ENCODE results near the gene PEAK1.

Gene PEAK1

DNA sequence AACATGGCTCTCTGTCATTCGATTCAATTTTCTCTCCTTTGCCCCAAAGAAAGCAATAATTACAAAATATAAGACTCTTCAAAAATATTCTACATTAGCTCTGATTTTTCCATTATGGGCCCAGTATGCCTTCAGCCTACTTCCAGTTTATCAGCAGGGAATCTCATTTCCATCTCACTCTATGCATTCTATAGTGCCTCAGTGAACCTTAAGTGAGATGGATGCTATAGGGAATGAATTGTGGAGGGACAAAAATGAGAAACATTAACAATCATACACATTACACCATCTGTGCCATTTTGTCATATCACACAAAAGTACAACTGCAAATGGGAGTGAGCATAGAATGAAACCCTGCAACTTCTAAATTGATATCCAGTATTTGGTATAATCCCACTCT, 298.3 kb downstream of the PEAK1 start:
- Histone ChIP-seq H3K4me3 (replicated peaks; ENCODE audit: low read depth, low read length) (no peak overlapping the region), H3K36me3 (ENCODE audit: control insufficient read depth, insufficient read depth, low read length) (no peaks in the 10 kb centered on the region), H3K27me3 (replicated peaks; ENCODE audit: control insufficient read depth, insufficient read depth, low read length) (no peaks in the 10 kb centered on the region)
- TF ChIP-seq, protein P1, sequence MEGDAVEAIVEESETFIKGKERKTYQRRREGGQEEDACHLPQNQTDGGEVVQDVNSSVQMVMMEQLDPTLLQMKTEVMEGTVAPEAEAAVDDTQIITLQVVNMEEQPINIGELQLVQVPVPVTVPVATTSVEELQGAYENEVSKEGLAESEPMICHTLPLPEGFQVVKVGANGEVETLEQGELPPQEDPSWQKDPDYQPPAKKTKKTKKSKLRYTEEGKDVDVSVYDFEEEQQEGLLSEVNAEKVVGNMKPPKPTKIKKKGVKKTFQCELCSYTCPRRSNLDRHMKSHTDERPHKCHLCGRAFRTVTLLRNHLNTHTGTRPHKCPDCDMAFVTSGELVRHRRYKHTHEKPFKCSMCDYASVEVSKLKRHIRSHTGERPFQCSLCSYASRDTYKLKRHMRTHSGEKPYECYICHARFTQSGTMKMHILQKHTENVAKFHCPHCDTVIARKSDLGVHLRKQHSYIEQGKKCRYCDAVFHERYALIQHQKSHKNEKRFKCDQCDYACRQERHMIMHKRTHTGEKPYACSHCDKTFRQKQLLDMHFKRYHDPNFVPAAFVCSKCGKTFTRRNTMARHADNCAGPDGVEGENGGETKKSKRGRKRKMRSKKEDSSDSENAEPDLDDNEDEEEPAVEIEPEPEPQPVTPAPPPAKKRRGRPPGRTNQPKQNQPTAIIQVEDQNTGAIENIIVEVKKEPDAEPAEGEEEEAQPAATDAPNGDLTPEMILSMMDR (IDR thresholded peaks at IDR 0.05; ENCODE audit: insufficient read depth, low read length, poor library complexity, severe bottlenecking), result no peak
- DNase-seq (ENCODE audit: extremely low read depth, insufficient read length), result no peak

GRCh38 chr15:77120576-77120975, 299.3 kb downstream of the PEAK1 start:
- no peak for DNase-seq (ENCODE audit: extremely low read depth, insufficient read length)
- H3K27me3 ChIP-seq (replicated peaks; ENCODE audit: control insufficient read depth, insufficient read depth, low read length), result no peaks in the 10 kb centered on the region
- H3K36me3 ChIP-seq (ENCODE audit: control insufficient read depth, insufficient read depth, low read length), result no peaks in the 10 kb centered on the region
- H3K4me3 ChIP-seq (replicated peaks; ENCODE audit: low read depth, low read length), result no peak overlapping the region
- TF ChIP-seq, protein P1 (IDR thresholded peaks at IDR 0.05; ENCODE audit: insufficient read depth, low read length, poor library complexity, severe bottlenecking), result no peak

DNA sequence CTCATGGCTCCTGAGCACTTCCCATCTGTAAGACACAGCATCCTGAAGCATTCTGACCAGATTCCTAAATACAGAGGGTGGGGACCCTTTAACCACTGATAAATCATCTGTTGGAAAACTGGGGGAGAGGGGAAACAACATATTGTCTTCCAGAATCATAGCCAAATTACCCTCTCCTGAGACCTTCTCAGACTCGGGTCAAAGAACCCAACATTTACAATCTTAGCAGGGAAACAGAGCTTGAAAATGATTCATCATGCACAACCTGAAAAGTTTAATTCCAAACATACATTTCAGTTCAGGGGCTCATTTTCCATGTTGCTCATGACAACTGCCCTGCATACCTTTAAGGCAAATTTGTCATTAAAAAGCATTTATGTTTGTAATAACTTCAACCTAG, 300.5 kb downstream of the PEAK1 start:
- TF ChIP-seq, protein P1 (IDR thresholded peaks at IDR 0.05; ENCODE audit: insufficient read depth, low read length, poor library complexity, severe bottlenecking), result no peak
- Histone ChIP-seq H3K4me3 (replicated peaks; ENCODE audit: low read depth, low read length) (no peak overlapping the region), H3K27me3 (replicated peaks; ENCODE audit: control insufficient read depth, insufficient read depth, low read length) (no peaks in the 10 kb centered on the region), H3K36me3 (ENCODE audit: control insufficient read depth, insufficient read depth, low read length) (no peaks in the 10 kb centered on the region)
- DNase-seq (ENCODE audit: extremely low read depth, insufficient read length), result no peak

DNA sequence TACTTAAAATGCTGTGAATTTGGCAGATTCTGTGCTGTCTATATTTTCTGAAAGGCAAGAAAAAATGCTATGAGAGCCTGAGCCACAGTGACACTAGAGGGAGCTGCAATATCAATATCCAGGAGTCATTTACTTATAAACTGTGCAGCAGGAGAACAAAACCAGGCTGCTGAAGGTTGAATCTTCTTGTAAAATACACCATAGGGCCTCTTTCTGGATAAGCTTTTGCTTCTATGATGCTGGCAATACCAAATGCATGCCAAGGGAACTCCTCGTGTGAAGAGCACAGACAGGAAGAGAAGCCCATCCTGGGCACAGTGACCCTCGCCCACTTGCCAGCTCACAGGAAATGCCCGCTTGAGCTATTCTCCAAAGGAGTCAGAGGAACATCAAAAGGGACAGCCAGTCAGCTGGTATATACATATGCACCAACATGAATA, 301.0 kb downstream of the PEAK1 start:
- peak; percentile 15 for DNase-seq (ENCODE audit: extremely low read depth, insufficient read length)
- H3K4me3 ChIP-seq (replicated peaks; ENCODE audit: low read depth, low read length), result no peak overlapping the region
- H3K36me3 ChIP-seq (ENCODE audit: control insufficient read depth, insufficient read depth, low read length), result no peaks in the 10 kb centered on the region
- TF ChIP-seq, protein P1 (IDR thresholded peaks at IDR 0.05; ENCODE audit: insufficient read depth, low read length, poor library complexity, severe bottlenecking), result peak; percentile 78
- H3K27me3 ChIP-seq (replicated peaks; ENCODE audit: control insufficient read depth, insufficient read depth, low read length), result no peaks in the 10 kb centered on the region

DNA sequence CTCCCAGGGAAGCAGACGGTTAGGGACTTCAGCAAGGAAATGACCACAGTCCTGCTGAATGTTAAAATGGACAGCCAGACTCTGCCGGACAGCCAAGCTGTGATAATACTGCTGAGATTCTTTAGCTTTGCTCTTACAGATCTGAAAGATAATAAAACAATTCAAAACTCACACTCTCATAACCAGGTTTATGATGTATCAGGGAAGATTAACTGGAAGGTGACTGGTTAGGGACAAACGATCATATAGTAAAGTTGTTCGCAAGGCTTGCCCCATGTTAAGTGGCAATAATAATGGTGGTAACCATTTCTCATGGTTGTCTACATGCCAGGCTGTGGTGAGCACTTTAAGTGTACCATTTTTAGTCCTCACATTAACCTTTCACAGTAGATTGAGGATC, 304.7 kb downstream of the PEAK1 start:
- Histone ChIP-seq H3K36me3 (ENCODE audit: control insufficient read depth, insufficient read depth, low read length) (no peaks in the 10 kb centered on the region; the same call in 1 of the 2 replicates), H3K27me3 (replicated peaks; ENCODE audit: control insufficient read depth, insufficient read depth, low read length) (no peaks in the 10 kb centered on the region), H3K4me3 (replicated peaks; ENCODE audit: low read depth, low read length) (no peak overlapping the region)
- TF ChIP-seq, protein P1 (IDR thresholded peaks at IDR 0.05; ENCODE audit: insufficient read depth, low read length, poor library complexity, severe bottlenecking), result no peak
- DNase-seq (ENCODE audit: extremely low read depth, insufficient read length), result no peak
